PFSK-1 (cell line): ENCODE data around the gene KIRREL3.

ENCODE experiments used
- FOXP2 ChIP-seq: optimal IDR thresholded peaks from 2 replicates; pipeline ENCODE3; 2011; ENCODE audit warnings: borderline replicate concordance, control low read depth, inconsistent platforms; ENCODE audit not compliant: insufficient read depth; ENCODE audit errors: extremely low read length, extremely low read depth
- POLR2AphosphoS5 ChIP-seq: IDR thresholded peaks from 2 replicates; pipeline ENCODE4 v1.6.1; 2012; ENCODE audit warnings: low read depth, mild to moderate bottlenecking, control low read depth, low read length, moderate library complexity
- REST ChIP-seq, 2 experiments: IDR thresholded peaks; 2 replicates each; pipeline versions ENCODE4 v1.6.1 to v1.8.0; 2011 to 2012; ENCODE audit warnings: low read depth in 2 of 2, low read length in 2 of 2, control low read depth in 1 of 2, inconsistent platforms in 1 of 2, mild to moderate bottlenecking in 1 of 2, moderate library complexity in 1 of 2; ENCODE audit not compliant: insufficient read depth in 1 of 2
- SIN3A ChIP-seq: IDR thresholded peaks from 2 replicates; pipeline ENCODE4 v1.6.1; 2012; ENCODE audit warnings: mild to moderate bottlenecking, low read length, moderate library complexity, borderline replicate concordance; ENCODE audit not compliant: insufficient read depth
- TAF1 ChIP-seq: IDR thresholded peaks from 2 replicates; pipeline ENCODE4 v1.6.1; 2012; ENCODE audit warnings: low read length, control low read depth, borderline replicate concordance; ENCODE audit not compliant: insufficient read depth

KIRREL3 gene

GRCh38 chr11:126804363-126804762 is 196.2 kb downstream of the KIRREL3 start:
- TF ChIP-seq POLR2AphosphoS5, result no peak
- TF ChIP-seq SIN3A, result no peak
- no peak for TF ChIP-seq REST (IDR thresholded peaks at IDR 0.05; ENCODE audit: insufficient read depth in 1 of 2, low read depth in 2 of 2, low read length in 2 of 2)
- TF ChIP-seq TAF1, result no peak
- no peak for TF ChIP-seq FOXP2

- no peak for TF ChIP-seq SIN3A
These were observed 200.6 kb downstream of the KIRREL3 start for GRCh38 chr11:126800009-126800408.

GRCh38 chr11:126797457-126798169 is 203.0 kb downstream of the KIRREL3 start:
- TF ChIP-seq SIN3A, result no peak
- no peak for TF ChIP-seq POLR2AphosphoS5
- no peak for TF ChIP-seq FOXP2
- TF ChIP-seq REST (IDR thresholded peaks at IDR 0.05; ENCODE audit: insufficient read depth in 1 of 2, low read depth in 2 of 2, low read length in 2 of 2), result no peak

GRCh38 chr11:126793596-126793995 is 207.0 kb downstream of the KIRREL3 start:
- TF ChIP-seq TAF1 (no peak), POLR2AphosphoS5 (no peak), FOXP2 (no peak), REST (IDR thresholded peaks at IDR 0.05; ENCODE audit: insufficient read depth in 1 of 2, low read depth in 2 of 2, low read length in 2 of 2) (no peak)

GRCh38 chr11:126791991-126792390 is 208.6 kb downstream of the KIRREL3 start:
- no peak for TF ChIP-seq FOXP2
- no peak for TF ChIP-seq TAF1
- no peak for TF ChIP-seq SIN3A
- TF ChIP-seq POLR2AphosphoS5, result no peak
- no peak for TF ChIP-seq REST (IDR thresholded peaks at IDR 0.05; ENCODE audit: insufficient read depth in 1 of 2, low read depth in 2 of 2, low read length in 2 of 2)
